Transverse colon (tissue), 4 donors: ENCODE data around the gene ACSF3. TPM values are rescaled to one million over a fixed set of nuclear protein-coding genes. Genes with fewer than 3 reads are reported as not detected.

Experiments
- DNase-seq: peaks from one replicate; pipeline ENCODE4 v3.0.0-alpha.2; 2019
- H3K27ac ChIP-seq, 4 donors: fragments of 200-600 bp; sonication (generic); 2 replicates each; pipeline ENCODE4 v1.5.1; 2016 to 2018; ENCODE audit warnings: inconsistent platforms in 4 of 4
- H3K27me3 ChIP-seq: fragments of 200-600 bp; sonication (generic); 2 replicates; pipeline ENCODE4 v1.5.1; 2017; ENCODE audit warnings: inconsistent platforms
- H3K36me3 ChIP-seq, 4 donors: fragments of 200-600 bp; sonication (generic); 2 replicates each; pipeline ENCODE4 v1.5.1; 2017 to 2019; ENCODE audit warnings: inconsistent platforms in 4 of 4
- H3K4me1 ChIP-seq, 4 donors: fragments of 200-600 bp; sonication (generic); 2 replicates each; pipeline ENCODE4 v1.5.1; 2017 to 2020; ENCODE audit warnings: inconsistent platforms in 4 of 4
- H3K4me3 ChIP-seq, 4 donors: fragments of 200-600 bp; sonication (generic); 1 replicate in 1 of 4; 2 replicates in 3 of 4; pipeline versions ENCODE4 v1.5.1 to v1.6.1; 2017 to 2019; ENCODE audit warnings: inconsistent platforms in 4 of 4
- H3K9me3 ChIP-seq, 2 donors: fragments of 200-600 bp; sonication (generic); 2 replicates each; pipeline ENCODE4 v1.5.1; 2017 to 2019; ENCODE audit warnings: inconsistent platforms in 2 of 2
- CTCF ChIP-seq, 5 experiments: fragments of 200-600 bp in 3 of 5; fragments of 450-650 bp in 2 of 5; sonication (generic) in 3 of 5; IDR thresholded peaks; 1 replicate in 2 of 5; 2 replicates in 3 of 5; pipeline ENCODE4 v1.5.1; 2016 to 2017; ENCODE audit warnings: antibody characterized with exemption in 5 of 5, inconsistent platforms in 3 of 5, mild to moderate bottlenecking in 2 of 5, moderate library complexity in 1 of 5
- EP300 ChIP-seq: sonication (generic); formaldehyde crosslinking; IDR thresholded peaks from one replicate; pipeline ENCODE4 v1.6.1; 2017; ENCODE audit warnings: antibody characterized with exemption, low read depth
- POLR2A ChIP-seq: fragments of 450-650 bp; IDR thresholded peaks from one replicate; pipeline ENCODE4 v1.6.1; 2016; ENCODE audit warnings: antibody characterized with exemption, mild to moderate bottlenecking, moderate library complexity
- POLR2AphosphoS5 ChIP-seq, 3 donors: sonication (generic); formaldehyde crosslinking; IDR thresholded peaks; one replicate each; pipeline ENCODE4 v1.6.1; 2016; ENCODE audit warnings: antibody characterized with exemption in 3 of 3
- WGBS, 2 donors: methylation state at CpG; one replicate each; pipeline ENCODE4 v1.1.5; 2018; ENCODE audit warnings: low coverage in 1 of 2; 5-methylcytosine and 5-hydroxymethylcytosine counted together
- in situ Hi-C, 4 donors: fragments of 200-750 bp; cut with MboI; loops; one replicate each; pipeline versions ENCODE4 v1.15.0 to v1.15.1; 2017; ENCODE audit warnings: low sequenced_read_pairs in 3 of 4, low pct_ligation_motif_present in 1 of 4, low pct_unique_long_range_greater_than_20kb in 1 of 4
- intact Hi-C: fragments of 100-400 bp; cut with DNase I; formaldehyde crosslinking; loops from one replicate; pipeline ENCODE4 v1.15.1; 2023; ENCODE audit warnings: low total_unique reads
- total RNA-seq, 4 donors: library from RNA; depleted of rRNA; stranded (reverse); fragments of >200 nt; gene quantifications; one replicate each; pipeline ENCODE4 v1.1.0, GENCODE V29; 2016

Gene ACSF3
- total RNA-seq, 4 donors from 2014 or later, result 54.5 to 120 (median 75.8) TPM

- peaks cover 0 to 18% (median 8%) of the 10 kb centered on the region in 4 donors for H3K36me3 ChIP-seq
- no peak overlapping the region for H3K4me3 ChIP-seq
- peaks cover 0 to 8% (median 0%) of the 10 kb centered on the region in 4 donors for H3K4me1 ChIP-seq
- no peak for TF ChIP-seq CTCF (IDR thresholded peaks at IDR 0.05)
- no peak for TF ChIP-seq POLR2A
- no peak for TF ChIP-seq POLR2AphosphoS5 (IDR thresholded peaks at IDR 0.05)
- TF ChIP-seq EP300, result no peak
- DNase-seq, result no peak
- H3K9me3 ChIP-seq, result no peaks in the 10 kb centered on the region
- H3K27ac ChIP-seq, result peak overlapping the region in 2 of 4 donors; percentile 61 to 77
- in situ Hi-C loops, result no loop called here
- 91% methylated on average over 13 of the region's 27 CpGs; no CpG with 5 or more reads in 1 of the 2 donors for WGBS, 2 donors
- no peaks in the 10 kb centered on the region for H3K27me3 ChIP-seq
- intact Hi-C loops, result no loop called here
These were observed 20.0 kb downstream of the ACSF3 start for GRCh38 chr16:89113661-89114060.

GRCh38 chr16:89114159-89114981 lies 20.7 kb downstream of the ACSF3 start:
- Histone ChIP-seq H3K9me3 (no peaks in the 10 kb centered on the region), H3K4me3 (peak overlapping the region in 1 of 4 donors; percentile 9), H3K36me3 (peaks cover 0 to 18% (median 8%) of the 10 kb centered on the region in 4 donors), H3K4me1 (peaks cover 0 to 7% (median 0%) of the 10 kb centered on the region in 4 donors), H3K27ac (peak overlapping the region; percentile 50 to 77 (median 62)), H3K27me3 (no peaks in the 10 kb centered on the region)
- intact Hi-C loops, result no loop called here
- DNase-seq, result peak; percentile 6
- WGBS, 2 donors, result 80% methylated on average over 32 of the region's 33 CpGs; no CpG with 5 or more reads in 1 of the 2 donors
- in situ Hi-C loops, result no loop called here
- TF ChIP-seq POLR2AphosphoS5 (IDR thresholded peaks at IDR 0.05) (no peak), EP300 (no peak), CTCF (IDR thresholded peaks at IDR 0.05) (no peak), POLR2A (no peak)

GRCh38 chr16:89115216-89115861 lies 21.7 kb downstream of the ACSF3 start:
- 71 to 80% methylated on average over 4 to 25 of the region's 25 CpGs for WGBS, 2 donors
- Histone ChIP-seq H3K4me3 (peak overlapping the region in 1 of 4 donors; percentile 9), H3K9me3 (no peaks in the 10 kb centered on the region), H3K27ac (peak overlapping the region; percentile 57 to 77 (median 62)), H3K4me1 (peaks cover 0 to 7% (median 0%) of the 10 kb centered on the region in 4 donors), H3K36me3 (peaks cover 0 to 18% (median 9%) of the 10 kb centered on the region in 4 donors), H3K27me3 (no peaks in the 10 kb centered on the region)
- intact Hi-C loops, result no loop called here
- in situ Hi-C loops, result no loop called here
- peak; percentile 85 for DNase-seq
- TF ChIP-seq CTCF (IDR thresholded peaks at IDR 0.05) (no peak), POLR2AphosphoS5 (IDR thresholded peaks at IDR 0.05) (peak; percentile 12 to 65 (median 35))
